HFF-Myc (cell line): ENCODE results near the gene SLX1A.
A peak's percentile ranks its signal among the peaks of the same experiment; 100 is the strongest.
"Not testable (repeated sequence)": the region's sequence is repeated elsewhere in the genome, so short reads cannot be mapped to it uniquely, and the experiment has no call there.

Experiments used
- DNase-seq: peaks from one replicate; pipeline ENCODE4 v3.0.0-alpha.2; 2011; ENCODE audit warnings: low read depth; ENCODE audit errors: extremely low read depth
- H3K4me3 ChIP-seq: replicated peaks from 2 replicates; pipeline ENCODE4 v1.5.1; 2011; ENCODE audit warnings: low read depth, mild to moderate bottlenecking, control low read depth, low read length

Gene SLX1A

GRCh38 chr16:30197001-30197400 is 3.3 kb downstream of the SLX1A start:
- H3K4me3 ChIP-seq, DNase-seq: not testable (repeated sequence)

GRCh38 chr16:30199049-30199448 is 5.4 kb downstream of the SLX1A start, which contains the start of gene SULT1A3:
Gene SULT1A3 (plus strand): TSS chr16:30199255. CDS start chr16:30200729, 1,474 bp downstream.
- not testable (repeated sequence) for DNase-seq, H3K4me3 ChIP-seq

GRCh38 chr16:30199608-30200343 is 6.1 kb downstream of the SLX1A start:
- H3K4me3 ChIP-seq, DNase-seq: not testable (repeated sequence)

- H3K4me3 ChIP-seq: 0 out of 2 replicates have a peak overlapping the region, but pooled peaks have one; percentile 19
- not testable (repeated sequence) for DNase-seq
Observed at GRCh38 chr16:30205541-30206236, 12.0 kb downstream of the SLX1A start.

GRCh38 chr16:30206252-30206651 is 12.6 kb downstream of the SLX1A start:
- H3K4me3 ChIP-seq: 0 out of 2 replicates have a peak overlapping the region, but pooled peaks have one; percentile 19
- not testable (repeated sequence) for DNase-seq

GRCh38 chr16:30207063-30207704 is 13.5 kb downstream of the SLX1A start:
- DNase-seq, H3K4me3 ChIP-seq: not testable (repeated sequence)

- not testable (repeated sequence) for H3K4me3 ChIP-seq, DNase-seq
Observed at GRCh38 chr16:30209032-30209431, 15.4 kb downstream of the SLX1A start.

GRCh38 chr16:30211414-30211813 is 17.7 kb downstream of the SLX1A start:
- DNase-seq: not testable (repeated sequence)

GRCh38 chr16:30217082-30217481 is 23.4 kb downstream of the SLX1A start:
- not testable (repeated sequence) for H3K4me3 ChIP-seq, DNase-seq

More at GRCh38 chr16:30211414-30211813, 17.7 kb downstream of the SLX1A start:
- H3K4me3 ChIP-seq: not testable (repeated sequence)
